H4 (cell line): ENCODE measurements around the gene TRIP4. TPM values are rescaled to one million over a fixed set of nuclear protein-coding genes. Genes with fewer than 3 reads are reported as not detected.
A peak's percentile ranks its signal among the peaks of the same experiment; 100 is the strongest.
"Not testable (repeated sequence)": the region's sequence is repeated elsewhere in the genome, so short reads cannot be mapped to it uniquely, and the experiment has no call there.

Source experiments
- DNase-seq: peaks from one replicate; pipeline ENCODE4 v3.0.0-alpha.2; 2015; ENCODE audit warnings: low spot score
- total RNA-seq: library from RNA; depleted of rRNA; stranded (reverse); fragments of >200 nt; shearing (Covaris generic); gene quantifications from 2 replicates; pipeline ENCODE4 v1.2.3, GENCODE V29; 2014

TRIP4 gene
- total RNA-seq, 1 experiment from 2014 or later: 6.1 TPM

DNA sequence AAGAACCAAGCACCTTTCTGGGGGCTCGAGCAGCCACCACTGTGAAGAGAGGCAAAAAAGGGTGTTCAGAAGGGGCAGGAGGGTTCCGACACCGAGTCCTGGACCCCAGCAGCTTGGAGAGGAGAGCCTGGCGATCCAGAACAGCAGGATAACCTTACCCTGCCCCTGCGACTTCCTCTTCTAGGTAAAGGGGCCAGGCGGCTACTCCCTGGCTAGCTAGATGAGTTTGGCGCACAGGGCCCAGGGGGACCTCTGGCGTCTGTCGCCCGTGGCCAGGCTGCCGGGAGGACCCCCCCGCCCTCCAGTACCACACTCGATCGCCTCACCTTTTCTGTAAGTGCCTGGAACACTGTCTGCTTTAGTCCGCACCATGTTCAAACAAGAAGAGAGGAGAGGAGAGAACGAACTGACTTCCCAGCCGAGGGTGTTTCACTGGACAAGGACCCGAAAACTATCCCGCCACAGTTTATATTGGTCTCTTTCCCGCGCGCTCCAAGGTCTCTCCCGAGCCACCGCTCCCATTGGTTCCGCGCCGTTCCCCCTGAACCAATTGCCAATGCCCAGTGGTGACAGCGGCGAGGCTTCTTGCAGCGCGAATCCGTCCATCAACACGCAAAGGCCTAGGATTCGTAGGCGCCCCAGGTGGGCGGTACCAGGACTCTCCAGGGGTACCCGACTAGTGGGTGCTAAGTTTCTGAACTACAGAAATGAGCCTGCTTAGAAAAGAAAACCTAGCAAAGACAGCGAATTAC, 6.5 kb upstream of the TRIP4 start, which contains the start of gene PCLAF:
Gene PCLAF (minus strand): TSS at position 442 of the 752 bp plus-strand sequence. CDS start 70 bp downstream, at position 372.
- peak; percentile 97 for DNase-seq

DNA sequence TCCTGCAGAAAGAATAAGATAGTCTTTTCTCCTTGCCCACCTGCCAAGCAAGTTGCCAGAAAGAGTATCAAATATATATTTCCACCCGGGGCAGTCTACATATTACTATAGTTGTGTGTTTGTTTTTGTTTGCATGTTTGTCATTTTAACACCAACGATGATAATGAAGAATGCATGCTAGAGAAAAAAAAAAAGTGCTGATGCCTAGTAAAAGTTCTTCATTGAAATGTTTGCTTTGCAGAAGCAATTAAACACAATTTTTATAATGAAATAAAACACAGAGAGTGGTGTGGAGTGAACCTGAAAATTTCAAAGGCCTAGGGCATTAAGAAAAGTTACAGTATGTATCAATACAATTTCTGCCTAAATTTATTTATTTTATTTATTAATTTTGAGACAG, 3.9 kb upstream of the TRIP4 start:
- DNase-seq: no peak

DNA sequence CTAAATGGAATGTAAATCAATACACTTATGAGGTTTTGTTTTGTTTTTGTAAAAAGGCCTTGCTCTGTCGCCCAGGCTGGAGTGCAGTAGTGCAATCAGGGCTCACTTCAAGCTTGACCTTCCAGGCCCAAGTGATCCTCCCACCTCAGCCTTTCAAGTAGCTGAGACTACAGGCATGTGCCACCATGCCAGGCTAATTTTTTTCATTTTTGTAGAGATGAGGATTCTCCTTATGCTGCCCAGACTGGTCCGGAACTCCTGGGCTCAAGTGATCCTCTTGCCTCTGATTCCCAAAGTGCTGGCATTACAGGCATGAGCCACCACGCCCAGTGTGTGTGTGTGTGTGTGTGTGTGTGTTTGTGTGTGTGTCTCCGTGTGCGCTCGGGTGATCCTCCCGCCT, 1.3 kb upstream of the TRIP4 start:
- DNase-seq: no peak

DNA sequence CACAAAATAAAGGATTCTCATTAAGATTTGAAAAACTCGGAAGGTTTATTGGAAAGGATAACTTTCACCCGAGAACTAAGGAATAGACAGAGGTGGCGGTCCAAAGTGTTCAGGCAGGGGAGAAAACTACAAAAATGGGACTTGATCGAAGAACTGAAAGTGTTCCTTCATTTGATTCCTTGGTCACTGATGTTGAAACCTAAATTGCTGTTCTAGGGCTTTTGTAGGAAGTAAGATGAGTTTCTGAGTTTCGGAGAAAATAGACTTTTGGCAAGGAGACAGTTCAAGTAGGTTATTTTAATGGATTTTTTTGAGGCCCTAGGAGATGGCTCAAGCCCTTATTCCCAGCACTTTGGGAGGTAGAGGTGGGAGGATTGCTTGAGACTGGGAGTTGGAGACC, 1.4 kb downstream of the TRIP4 start:
- DNase-seq: no peak

DNA sequence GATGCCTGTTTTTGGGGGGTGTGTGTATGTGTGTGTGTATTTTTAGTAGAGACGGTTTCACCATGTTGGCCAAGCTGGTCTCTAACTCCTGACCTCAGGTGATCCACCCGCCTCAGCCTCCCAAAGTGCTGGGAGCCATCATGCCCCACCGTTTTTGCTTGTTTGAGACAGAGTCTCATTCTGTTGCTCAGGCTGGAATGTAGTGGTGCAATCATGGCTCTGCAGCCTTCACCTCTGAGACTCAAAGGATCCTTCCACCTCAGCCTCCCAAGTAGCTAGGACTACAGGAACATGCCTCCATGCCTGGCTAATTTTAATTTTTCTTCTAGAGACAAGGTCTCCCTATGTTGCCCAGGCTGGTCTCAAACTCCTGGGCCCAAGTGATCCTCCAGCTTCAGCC, 4.8 kb downstream of the TRIP4 start:
- not testable (repeated sequence) for DNase-seq

DNA sequence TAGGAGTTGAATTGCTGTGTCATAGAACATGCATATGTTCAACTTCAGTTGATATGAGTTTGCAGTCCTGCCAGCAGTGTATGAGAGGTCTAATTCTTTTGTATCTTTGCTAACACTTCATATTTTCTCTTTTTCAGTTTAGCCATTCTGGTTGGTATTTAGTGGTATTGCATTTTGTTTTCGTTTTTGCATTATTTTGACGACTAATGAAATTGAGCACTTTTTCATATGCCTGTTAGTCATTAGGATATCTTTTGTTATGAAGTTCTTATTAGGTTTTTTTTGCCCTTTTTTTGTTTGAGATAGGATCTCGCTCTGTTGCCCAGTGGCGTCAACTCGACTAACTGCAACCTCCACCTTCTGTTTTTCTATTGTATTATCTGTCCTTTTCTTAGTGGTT, 9.2 kb downstream of the TRIP4 start:
- DNase-seq: no peak

DNA sequence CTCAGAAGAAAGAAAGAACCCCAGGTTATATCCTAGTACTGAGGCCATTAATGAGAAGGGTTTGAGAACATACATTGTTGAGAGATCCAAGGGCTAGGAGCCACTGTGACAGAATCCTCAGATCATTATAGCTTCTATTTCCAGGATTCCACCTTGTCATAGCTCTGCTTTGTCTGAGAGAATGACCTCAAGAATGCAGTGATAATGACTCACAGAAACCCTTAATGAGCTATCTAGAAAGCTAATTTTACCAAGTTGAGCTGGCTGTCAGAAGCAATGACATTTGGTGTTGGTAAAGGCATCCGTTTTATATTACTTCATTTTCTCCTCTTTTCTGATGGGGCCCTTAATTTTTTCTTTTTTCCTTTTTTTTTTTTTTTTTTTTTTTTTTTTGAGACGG, 10.9 kb downstream of the TRIP4 start:
- DNase-seq: no peak

DNA sequence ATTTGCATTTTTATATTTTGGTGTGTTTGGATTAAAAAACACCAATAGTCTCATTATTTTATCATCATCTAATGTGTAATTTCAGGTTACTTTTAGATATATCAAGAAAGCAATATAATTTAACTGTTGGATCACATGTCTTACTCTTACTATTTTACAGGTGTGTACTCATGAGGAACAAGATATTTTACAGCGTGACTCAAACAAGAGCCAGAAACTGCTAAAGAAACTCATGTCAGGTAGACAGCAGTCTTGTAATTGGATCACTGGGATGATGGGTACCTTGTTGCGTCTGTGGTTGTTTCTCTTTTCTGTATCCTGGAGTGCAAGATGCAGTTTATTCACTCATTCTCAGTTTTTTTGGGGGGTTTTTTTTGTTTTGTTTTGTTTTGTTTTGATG, 12.9 kb downstream of the TRIP4 start:
- DNase-seq: no peak

DNA sequence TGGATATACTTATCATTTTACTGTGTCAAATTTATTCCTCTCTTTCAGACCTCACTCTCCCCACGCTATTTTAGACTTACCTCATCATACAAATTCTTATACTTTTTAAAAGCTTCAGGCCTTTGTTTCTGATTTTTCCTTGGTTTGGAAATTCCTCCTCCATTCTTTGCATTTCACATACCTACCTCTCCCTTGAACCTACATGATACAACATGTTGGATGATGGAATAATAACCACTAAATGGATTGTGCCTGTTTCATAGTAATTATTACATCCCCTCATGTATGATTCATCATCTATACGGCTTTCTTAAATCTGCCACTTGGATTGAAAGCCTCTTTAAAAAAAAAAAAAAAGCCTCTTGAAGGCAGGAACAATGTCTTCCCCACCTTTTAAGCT, 24.6 kb downstream of the TRIP4 start:
- no peak for DNase-seq

DNA sequence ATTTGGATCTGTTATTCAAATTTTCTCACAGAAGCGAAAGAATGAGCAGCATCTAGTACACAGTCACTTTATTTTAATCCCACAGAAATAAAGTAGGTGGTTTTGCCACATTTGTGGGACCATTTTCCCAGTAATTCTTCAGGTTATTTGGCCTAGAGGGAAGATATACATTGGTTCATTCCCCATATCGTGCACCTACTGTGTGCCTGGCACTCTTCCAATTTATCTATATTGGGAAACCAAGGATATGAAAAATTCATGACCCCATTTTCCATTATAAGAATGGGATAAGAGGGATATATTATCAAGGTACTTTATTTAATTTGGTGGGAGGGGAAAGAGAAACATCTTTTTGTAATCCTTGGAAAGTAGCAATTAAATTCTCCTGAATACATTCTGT, 35.1 kb downstream of the TRIP4 start:
- DNase-seq: no peak

DNA sequence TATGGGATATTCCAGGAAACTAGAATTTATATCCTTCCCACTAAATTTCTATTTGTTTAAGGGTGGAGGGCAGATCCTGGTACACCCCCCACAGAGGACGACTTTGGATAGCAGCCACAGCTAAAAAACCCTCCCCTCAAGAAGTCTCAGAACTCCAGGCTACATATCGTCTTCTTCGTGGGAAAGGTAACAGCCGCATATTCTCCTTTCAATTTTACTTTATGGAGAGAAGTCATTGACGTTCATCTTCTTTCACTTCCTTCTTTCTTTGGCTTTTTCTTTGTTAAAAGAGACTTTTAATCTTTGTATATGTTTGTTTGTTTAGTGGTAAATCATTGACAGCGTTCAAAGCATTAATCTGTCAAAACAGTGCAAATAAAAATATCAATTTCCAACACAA, 36.3 kb downstream of the TRIP4 start:
- DNase-seq: no peak

DNA sequence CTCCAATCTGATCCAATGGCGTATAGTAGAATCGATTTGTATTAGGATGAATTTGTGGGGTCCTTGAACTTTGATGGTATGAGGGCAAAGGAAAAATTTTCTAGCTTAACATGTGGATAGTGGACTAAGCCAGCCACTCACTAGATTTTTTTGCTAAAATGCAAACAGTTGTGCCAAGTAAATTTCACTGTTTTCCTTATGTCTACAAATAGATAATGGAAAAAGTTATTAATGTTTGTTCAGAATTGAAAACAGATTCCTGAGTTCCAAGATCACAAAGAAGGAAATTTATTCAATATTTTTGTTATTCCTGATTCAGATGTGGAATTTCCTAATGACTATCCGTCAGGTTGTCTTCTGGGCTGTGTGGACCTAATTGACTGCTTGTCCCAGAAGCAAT, 37.6 kb downstream of the TRIP4 start:
- DNase-seq: no peak

DNA sequence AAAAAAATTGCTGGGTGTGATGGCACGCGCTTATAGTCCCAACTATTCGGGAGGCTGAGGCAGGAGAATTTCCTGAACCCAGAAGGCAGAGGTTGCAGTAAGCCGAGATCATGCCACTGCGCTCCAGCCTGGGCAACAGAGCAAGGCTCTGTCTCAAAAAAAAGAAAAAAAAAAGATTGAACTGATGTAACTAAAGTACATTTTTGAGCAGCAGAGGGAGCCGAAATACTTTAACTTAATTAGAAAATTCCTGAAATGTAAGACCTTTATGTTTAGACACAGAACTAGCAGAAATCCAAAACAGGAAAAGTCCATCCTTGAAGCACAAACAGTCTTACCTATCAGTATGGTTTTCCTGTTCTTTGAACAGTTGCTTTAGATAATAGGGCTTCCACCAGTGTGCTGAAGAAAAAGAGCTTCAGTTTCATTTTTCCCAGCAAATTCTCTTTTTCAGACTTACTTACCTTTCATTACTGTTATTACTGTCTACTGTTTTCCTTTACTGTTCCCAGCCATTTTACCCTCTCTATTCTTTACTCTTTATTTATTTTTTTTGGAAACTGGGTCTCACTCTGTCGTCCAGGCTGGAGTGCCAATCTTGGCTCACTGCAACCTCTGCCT, 39.3 kb downstream of the TRIP4 start:
- peak; percentile 25 for DNase-seq

DNA sequence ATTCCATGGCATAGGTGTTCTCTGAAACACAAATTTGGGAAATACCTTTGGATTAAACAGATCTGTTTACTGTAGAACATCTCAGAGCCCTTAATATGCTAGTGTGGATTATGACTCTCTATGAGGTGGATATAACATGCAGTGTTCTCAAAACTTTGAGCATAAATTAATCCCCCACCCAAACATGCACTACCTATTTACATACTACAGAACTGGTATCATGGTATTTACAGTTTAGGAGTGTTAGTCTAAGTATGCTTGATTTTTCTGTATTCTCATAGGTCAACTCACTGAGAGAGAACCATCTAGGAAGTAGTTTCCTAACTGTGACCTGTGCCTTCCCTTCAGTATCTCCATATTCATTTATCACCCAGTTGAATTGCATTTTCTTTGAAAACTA, 41.8 kb downstream of the TRIP4 start:
- no peak for DNase-seq

DNA sequence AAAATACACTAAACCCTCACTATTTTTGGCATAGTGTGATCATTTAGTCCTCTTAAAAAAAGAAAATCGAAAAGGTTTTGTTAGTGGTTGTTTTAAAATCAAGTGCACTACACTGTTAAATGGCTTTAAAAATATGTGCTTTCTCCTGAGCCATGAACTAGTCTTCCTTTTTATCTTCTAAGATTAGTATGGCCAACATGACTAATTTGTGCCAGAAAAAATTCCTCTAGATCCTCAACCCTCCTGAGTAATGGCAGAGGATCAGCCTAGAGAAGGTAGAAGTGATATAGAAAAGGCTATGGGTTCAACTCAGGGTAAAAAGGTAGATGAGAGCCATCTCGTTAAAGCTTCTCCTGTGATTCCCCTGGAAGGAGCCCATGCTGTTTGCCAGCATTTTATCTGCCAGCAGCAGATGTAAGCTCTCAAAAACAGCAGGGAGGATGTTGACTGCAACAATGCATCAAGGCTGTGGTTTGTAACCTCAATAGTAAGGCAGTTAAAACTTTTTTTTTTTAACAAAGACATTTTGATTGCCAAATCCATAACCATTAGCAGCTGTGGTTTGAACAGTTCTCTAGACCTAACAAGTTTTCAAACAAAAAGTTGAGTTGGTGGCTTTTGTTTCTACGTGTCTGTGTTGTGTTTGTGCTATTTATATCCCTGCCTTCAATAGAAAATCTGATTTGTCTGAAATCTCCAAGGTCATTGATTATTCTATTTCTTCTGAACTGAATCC, 42.5 kb downstream of the TRIP4 start:
- peak; percentile 88 for DNase-seq

DNA sequence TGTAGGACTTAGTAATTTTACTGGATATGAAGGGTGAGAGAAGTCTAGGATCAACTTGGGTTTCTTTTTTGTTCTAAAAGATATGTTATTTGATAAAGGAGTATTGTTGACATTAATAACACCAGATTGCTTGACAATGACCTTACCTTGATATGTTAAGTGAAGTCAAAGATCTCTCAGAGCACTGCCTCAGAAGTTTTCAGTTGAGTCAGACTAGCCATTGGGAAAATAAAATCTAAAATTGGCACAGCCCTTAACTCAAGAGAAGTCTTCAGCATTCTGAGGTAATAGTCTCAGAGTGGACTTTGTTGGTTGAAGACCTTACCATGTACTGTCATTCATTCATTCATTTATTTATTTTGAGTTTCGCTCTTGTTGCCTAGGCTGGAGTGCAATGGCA, 50.3 kb downstream of the TRIP4 start:
- no peak for DNase-seq

DNA sequence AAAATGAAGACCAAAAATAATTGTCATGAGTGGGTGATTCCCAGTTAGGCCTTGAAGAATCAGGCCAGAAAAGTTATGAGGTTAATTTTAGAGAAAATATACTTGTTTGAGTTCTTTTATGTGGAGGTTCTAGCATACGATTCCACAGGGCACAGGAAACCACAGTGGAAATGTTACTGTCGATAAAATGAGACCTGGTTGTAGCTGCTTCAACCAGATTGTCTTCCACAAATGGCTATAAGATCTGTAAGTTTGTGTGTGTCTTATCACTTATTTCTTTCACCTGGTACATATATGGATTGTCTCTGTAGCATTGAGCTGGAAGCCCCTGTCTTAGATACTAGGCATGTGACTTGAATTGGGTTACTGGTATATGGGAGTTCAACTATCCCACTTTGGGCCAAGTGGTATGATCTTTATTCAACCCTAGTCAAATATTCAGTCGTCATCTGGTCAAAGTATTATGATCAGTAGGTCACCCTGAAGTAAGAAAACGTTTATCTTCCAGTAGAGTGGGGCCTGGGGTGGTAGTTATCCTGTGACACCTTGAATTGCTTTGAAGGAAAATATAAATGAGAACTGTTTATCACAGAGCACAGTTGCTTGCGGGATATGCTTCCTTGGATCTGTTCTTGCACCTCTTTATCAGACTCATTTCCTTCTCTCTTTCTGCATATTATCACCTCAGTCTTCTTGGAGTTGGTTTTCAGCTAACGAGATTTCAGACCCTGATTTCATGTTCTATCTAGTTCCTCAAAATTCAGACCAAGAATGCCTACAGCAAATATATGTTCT, 51.2 kb downstream of the TRIP4 start:
- DNase-seq: no peak

DNA sequence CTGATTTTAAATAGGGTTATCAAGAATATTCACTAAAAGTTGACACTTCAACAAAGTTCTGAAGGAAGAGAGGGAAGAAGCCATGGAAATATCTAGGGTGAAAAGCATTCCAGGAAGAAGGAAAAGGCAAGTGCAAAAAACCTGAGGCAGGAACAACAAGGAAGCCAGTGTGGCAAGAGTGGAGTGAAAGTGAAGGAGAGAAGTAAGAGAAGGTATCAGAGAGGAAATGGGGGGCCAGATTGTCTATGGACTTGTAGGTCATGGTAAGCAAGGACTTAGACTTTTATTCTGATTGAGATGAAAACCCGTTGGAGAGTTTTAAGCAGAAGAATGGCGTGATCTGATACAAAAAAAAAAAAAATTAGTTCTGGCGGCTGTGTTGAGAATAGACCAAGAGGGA, 54.2 kb downstream of the TRIP4 start:
- no peak for DNase-seq

DNA sequence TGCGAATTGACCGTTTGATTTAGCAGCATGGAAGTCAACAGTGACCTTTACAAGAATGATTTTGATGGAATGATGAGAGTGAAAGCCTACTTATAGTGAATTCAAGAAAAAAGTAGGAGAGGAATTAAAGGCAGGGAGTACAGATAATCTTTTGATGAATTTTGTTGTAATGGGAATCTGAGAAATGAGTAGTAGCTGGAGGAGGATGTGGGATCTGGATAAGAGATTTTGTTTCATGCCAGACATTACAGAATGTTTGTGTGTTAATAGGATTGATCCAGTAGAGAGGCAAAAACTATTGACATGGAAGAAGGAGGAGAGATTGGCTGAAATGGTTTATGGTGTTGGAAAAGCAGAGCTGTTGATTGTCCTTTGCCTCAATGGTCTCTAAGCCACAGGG, 55.4 kb downstream of the TRIP4 start:
- DNase-seq: no peak

DNA sequence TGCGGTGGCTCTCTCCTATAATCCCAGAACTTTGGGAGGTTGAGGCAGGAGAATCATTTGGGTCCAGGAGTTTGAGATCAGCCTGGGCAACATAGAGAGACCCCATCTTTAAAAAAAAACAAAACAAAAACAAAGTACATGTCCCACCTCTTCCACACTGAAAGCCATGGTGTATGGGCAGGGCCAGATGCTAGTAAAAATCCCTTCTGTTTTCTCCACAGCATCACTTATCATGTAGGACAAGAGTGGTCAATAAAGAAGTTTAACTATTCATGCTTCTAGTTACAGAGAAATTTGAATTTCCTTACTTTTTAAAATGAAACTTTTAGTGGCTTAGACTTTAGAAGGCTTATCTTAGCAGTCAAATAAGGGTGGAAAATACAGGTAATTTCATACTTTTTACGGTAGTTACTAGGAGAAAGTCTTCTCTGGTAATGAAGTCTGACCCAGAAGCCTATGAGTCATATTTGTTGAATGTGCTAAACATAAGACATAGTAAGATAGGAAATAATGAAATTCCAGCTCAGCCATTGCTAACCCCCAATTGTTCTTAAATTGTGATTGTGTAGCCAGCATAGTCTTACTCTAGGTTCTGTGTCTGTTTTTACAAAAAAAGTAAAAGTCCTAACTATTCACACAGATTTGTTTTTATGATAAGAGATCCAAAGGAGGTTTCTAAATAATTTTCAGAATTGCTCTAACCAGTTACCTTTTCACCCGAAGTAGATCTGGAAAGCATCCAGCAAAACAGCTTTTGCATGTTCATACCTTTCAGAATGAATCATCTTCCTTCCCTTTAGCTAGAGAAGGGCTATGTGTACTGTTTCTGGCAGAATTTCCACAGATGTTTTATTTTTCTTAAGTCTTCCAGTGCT, 56.3 kb downstream of the TRIP4 start:
- peak; percentile 72 for DNase-seq

DNA sequence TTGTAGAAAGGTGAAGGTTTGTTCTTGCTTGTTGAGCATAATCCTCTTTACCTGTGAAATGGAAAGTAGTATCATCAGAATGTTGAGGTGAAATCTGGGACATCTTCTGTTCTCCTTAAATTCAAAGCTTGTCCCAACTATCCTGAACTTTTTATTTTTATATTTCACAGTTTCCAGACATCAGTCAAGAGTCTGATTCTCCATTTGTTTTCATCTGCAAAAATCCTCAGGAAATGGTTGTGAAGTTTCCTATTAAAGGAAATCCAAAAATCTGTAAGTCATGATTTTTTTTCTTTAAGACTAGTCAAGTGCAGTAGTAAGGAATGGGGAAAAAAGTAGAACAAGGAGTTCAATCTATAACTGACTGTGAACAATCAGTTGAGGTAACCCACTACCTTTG, 57.2 kb downstream of the TRIP4 start:
- no peak for DNase-seq
